Stimulated activated CD8-positive, alpha-beta memory T cell treated with anti-CD3 and anti-CD28 coated beads, Interleukin-15, amount 100 ng/mL, for 4 hours (primary cell): ENCODE data around the gene ZDHHC5.
A peak's percentile ranks its signal among the peaks of the same experiment; 100 is the strongest.

Experiments used
- DNase-seq, 2 donors: peaks; one replicate each; pipeline ENCODE4 v3.0.0-alpha.2; 2020; ENCODE audit warnings: low read depth in 2 of 2

ZDHHC5 gene

DNA sequence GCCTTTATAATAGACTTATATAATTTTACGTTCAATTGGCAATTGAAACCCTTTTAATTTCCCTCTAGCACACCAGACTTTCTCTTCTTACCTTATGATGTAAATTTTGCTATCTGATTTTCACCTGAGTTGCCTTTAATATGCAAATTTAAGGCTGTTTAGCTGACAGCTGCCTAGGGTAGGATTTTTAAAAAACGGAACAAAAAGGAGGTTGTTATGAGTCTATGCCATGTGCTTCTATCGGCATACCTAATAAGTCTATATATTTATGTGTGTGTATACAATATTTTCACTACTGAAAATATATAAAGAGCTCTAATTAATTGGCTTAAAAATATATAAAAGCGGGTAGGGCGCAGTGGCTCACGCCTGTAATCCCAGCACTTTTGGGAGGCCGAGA lies 61.6 kb downstream of the ZDHHC5 start:
- DNase-seq = no peak

DNA sequence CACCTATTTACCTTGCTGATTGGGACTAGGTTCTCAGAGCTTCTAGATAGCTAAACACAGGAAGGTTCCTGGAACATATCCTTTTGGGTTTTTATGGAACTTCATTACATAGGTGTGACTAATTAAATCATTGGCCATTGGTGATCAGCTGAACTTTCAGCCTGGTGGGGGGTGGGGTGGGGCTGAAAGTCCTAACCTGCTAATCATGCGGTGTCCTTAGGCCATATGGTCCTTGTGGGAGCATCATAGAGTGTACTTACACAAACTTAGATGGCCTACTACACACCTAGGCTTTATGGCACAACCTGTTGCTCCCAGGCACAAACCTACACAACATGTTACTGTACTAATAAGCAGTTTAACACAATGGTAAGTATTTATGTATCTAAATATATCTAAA lies 64.7 kb downstream of the ZDHHC5 start:
- no peak for DNase-seq

DNA sequence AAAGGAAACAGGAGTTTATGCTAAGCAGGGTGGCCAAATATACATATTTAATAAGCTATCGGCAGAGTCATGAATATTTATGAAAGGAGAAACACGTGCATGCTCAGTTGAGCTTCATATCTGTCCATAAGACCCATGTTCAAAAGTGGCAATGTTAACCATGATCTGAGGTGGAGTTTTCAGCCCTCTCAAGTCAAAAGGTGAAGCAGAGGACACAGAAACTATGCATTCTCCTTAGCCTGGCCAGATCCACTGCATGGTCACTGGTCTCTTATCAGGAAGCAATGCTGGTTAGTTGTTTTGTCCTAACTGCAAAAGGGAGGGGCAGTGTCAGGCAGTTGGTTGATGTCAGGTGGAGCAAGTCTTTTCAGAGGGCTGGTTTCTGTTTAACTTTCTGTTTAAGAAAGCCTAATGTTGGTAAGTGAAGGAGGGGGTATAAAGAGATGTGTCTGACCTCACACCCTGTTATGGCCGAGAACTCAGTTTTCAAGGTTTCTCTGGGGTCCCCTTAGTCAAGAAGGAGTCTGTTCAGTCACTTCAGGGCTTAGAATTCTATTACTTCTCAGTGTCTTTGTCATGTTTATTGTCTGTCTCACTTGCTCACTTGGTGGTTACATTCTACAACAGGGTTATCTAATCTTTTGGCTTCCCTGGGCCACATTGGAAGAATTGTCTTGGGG lies 67.8 kb downstream of the ZDHHC5 start:
- DNase-seq = no peak

DNA sequence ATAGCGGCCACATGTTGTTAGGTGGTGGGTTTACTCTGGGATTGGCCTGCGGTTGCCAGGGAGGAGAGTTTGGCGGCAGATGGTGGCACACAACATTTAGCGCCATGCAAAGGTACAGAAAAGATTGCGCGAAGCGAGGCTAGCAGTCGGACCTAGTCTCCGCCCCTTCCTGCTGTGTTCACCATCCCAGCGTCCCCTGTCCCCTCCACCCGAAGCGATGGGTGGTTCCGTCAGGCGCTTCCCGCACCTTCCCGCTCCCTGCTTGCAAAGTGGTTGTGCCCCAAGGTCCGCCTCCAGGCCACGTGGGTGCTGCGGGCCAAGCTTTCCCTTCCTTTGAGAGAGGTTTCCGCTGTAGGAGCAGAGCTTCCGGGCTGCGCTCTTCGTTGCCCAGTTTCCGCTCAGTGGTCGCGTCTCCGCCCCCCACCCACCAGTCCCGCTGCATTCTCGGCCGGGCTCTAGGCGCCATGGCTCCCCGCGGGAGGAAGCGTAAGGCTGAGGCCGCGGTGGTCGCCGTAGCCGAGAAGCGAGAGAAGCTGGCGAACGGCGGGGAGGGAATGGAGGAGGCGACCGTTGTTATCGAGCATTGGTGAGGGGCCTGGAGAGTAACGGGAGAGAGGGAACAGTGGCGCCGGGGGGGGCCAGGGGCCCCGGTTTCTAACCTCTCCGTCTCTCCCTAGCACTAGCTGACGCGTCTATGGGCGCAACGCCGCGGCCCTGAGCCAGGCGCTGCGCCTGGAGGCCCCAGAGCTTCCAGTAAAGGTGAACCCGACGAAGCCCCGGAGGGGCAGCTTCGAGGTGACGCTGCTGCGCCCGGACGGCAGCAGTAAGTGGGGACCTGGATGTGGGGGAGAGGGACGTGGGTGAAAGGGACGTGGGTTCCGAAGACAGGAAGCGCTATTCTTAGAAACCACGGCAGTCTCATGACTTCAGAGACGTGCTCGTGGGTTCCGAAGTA lies 73.5 kb downstream of the ZDHHC5 start, which contains the start of gene SELENOH:
TSS of gene SELENOH (plus strand) at position 360 of the 955 bp plus-strand sequence. CDS start at position 465, 105 bp downstream.
- peak; percentile 84 to 89 for DNase-seq

DNA sequence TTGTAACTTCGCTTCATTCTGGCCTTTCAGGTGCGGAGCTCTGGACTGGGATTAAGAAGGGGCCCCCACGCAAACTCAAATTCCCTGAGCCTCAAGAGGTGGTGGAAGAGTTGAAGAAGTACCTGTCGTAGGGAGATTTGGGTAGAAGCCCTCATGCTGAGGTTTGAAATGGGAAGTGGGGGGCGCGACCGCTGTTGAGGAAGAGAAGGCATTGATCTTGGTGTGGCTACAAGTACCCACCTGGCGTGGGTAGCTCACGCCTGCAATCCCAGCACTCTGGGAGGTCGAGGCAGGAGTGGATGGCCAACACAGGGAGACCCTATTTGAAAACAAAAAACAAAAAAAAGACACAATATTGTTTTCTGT lies 74.2 kb downstream of the ZDHHC5 start:
- no peak for DNase-seq

- no peak for DNase-seq
These were observed 76.4 kb downstream of the ZDHHC5 start for GRCh38 chr11:57744357-57744756.

DNA sequence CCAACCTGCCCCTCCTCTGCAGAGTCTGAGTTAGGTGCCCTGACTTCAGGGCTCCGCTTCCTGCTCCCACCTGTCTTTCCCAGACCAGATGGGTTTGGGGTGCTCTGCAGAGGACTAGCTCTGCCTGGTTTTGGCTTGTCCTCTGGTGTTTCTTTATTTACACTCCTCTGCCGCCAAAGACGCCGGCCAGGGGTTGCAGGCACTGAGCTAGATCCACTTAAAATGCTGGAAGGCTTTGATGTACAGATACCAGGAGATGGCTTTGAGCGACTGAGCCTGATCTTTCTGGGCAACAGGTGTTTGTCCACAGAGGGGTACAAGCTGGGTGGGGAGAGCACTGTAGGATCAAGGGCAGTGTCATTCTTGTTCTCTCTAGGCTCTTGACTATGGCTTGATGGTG lies 77.3 kb downstream of the ZDHHC5 start:
- DNase-seq = no peak

- no peak for DNase-seq
These were observed 79.0 kb downstream of the ZDHHC5 start for GRCh38 chr11:57746920-57747319.
